HCT116 (cell line): Measurements from ENCODE around the gene MOB2.

ENCODE experiments used
- CTCF ChIP-seq, 3 experiments: fragments of 200-600 bp in 1 of 3; sonication (generic) in 1 of 3; IDR thresholded peaks in 2 of 3; conservative IDR thresholded peaks in 1 of 3; 2 replicates each; pipeline ENCODE4 v1.5.1; 2012 to 2017; ENCODE audit warnings: low read depth in 2 of 3, low read length in 2 of 3, antibody characterized with exemption in 1 of 3, borderline replicate concordance in 1 of 3, control low read depth in 1 of 3, mild to moderate bottlenecking in 1 of 3, mixed read lengths in 1 of 3, mixed run types in 1 of 3, moderate library complexity in 1 of 3; ENCODE audit not compliant: insufficient read depth in 1 of 3
- EZH2 ChIP-seq: fragments of 200-600 bp; sonication (generic); IDR thresholded peaks from 2 replicates; pipeline ENCODE4 v1.6.1; 2017; ENCODE audit warnings: antibody characterized with exemption, mixed run types
- EZH2phosphoT487 ChIP-seq: fragments of 200-600 bp; IDR thresholded peaks from 2 replicates; pipeline ENCODE4 v1.6.1; 2018; ENCODE audit warnings: antibody characterized with exemption, borderline replicate concordance
- FOSL1 ChIP-seq: IDR thresholded peaks from 2 replicates; pipeline ENCODE4 v1.6.1; 2012; ENCODE audit warnings: low read depth
- POLR2A ChIP-seq: IDR thresholded peaks from 2 replicates; pipeline ENCODE4 v1.7.0; 2011; ENCODE audit warnings: borderline replicate concordance; ENCODE audit not compliant: insufficient read depth, insufficient read length; ENCODE audit errors: extremely low read depth
- POLR2AphosphoS5 ChIP-seq: IDR thresholded peaks from 2 replicates; pipeline ENCODE4 v1.6.1; 2011; ENCODE audit warnings: mild to moderate bottlenecking, low read depth, low read length, moderate library complexity
- RAD21 ChIP-seq: IDR thresholded peaks from 2 replicates; pipeline ENCODE4 v1.6.1; 2012; ENCODE audit warnings: low read depth, mild to moderate bottlenecking
- REST ChIP-seq: IDR thresholded peaks from 2 replicates; pipeline ENCODE4 v1.6.1; 2012; ENCODE audit warnings: low read depth
- TCF7L2 ChIP-seq: IDR thresholded peaks from 2 replicates; pipeline ENCODE4 v1.7.0; 2011; ENCODE audit warnings: borderline replicate concordance, inconsistent platforms; ENCODE audit not compliant: insufficient read depth, insufficient read length; ENCODE audit errors: extremely low read depth
- YY1 ChIP-seq: IDR thresholded peaks from 2 replicates; pipeline ENCODE4 v1.6.1; 2011; ENCODE audit warnings: low read length, low read depth, moderate library complexity, mild to moderate bottlenecking; ENCODE audit not compliant: insufficient replicate concordance; ENCODE audit errors: extremely low read depth
- ZBTB33 ChIP-seq: IDR thresholded peaks from 2 replicates; pipeline ENCODE4 v1.6.1; 2011; ENCODE audit warnings: mild to moderate bottlenecking, low read length, moderate library complexity; ENCODE audit not compliant: insufficient replicate concordance; ENCODE audit errors: extremely low read depth
- ZNF274 ChIP-seq: fragments of 200-500 bp; sonication (Bioruptor generic); IDR thresholded peaks from 2 replicates; pipeline ENCODE4 v1.6.1; 2014; ENCODE audit warnings: mild to moderate bottlenecking, low read depth, low read length, inconsistent platforms

DNA sequence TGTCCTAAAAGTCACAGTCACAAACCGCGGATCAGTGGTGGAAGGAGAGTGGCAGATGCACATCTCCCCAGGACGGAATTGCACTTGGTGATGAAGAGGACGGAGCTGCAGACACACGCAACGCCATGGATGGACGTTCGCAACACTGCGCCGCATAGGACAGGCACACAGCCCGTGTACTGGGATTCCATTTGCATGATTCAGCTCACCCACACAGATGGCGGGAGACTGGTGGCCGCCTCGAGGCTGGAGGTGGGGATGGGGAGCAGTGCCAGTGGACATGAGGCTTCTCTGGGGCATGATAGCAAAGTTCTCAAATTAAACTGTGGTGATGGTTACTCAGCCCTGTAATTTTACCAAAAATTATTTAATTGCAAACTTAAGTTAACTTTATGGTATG lies 48.1 kb upstream of the MOB2 start:
- TF ChIP-seq POLR2A (no peak), YY1 (no peak), CTCF (IDR thresholded peaks at IDR 0.05 in 2 of 3, conservative IDR thresholded peaks at IDR 0.05 in 1 of 3; ENCODE audit: borderline replicate concordance in 1 of 3, insufficient read depth in 1 of 3, low read depth in 2 of 3, low read length in 2 of 3) (no peak), POLR2AphosphoS5 (no peak), EZH2 (no peak), FOSL1 (no peak), ZBTB33 (no peak), EZH2phosphoT487 (no peak), TCF7L2 (no peak), ZNF274 (no peak), RAD21 (no peak), REST (no peak)
